NCI-H1092 (cell line): ENCODE measurements around the gene ARVCF.

ENCODE experiments used
- DNase-seq: peaks from one replicate; lab custom pipeline; 2025; lab: John Stamatoyannopoulos, UW

The ARVCF gene

GRCh38 chr22:19986410-19987341 lies 29.9 kb downstream of the ARVCF start:
- DNase-seq = peak; percentile 69

GRCh38 chr22:19986011-19986409 lies 30.6 kb downstream of the ARVCF start:
- DNase-seq = no peak

- DNase-seq = no peak
These were observed 31.5 kb downstream of the ARVCF start for GRCh38 chr22:19984851-19985811.

- no peak for DNase-seq
These were observed 32.3 kb downstream of the ARVCF start for GRCh38 chr22:19984201-19984753.

- DNase-seq = no peak
These were observed 32.9 kb downstream of the ARVCF start for GRCh38 chr22:19983741-19984140.

- DNase-seq = no peak
These were observed 33.5 kb downstream of the ARVCF start for GRCh38 chr22:19982991-19983578.

GRCh38 chr22:19981961-19982920 lies 34.4 kb downstream of the ARVCF start:
- DNase-seq = no peak

GRCh38 chr22:19981171-19981960 lies 35.3 kb downstream of the ARVCF start:
- no peak for DNase-seq

- DNase-seq = no peak
These were observed 35.9 kb downstream of the ARVCF start for GRCh38 chr22:19980766-19981165.

GRCh38 chr22:19979712-19980493 lies 36.7 kb downstream of the ARVCF start:
- DNase-seq = no peak

GRCh38 chr22:19978748-19979147 lies 37.9 kb downstream of the ARVCF start:
- DNase-seq = no peak

- no peak for DNase-seq
These were observed 39.1 kb downstream of the ARVCF start for GRCh38 chr22:19977296-19978243.

GRCh38 chr22:19976671-19977070 lies 40.0 kb downstream of the ARVCF start:
- no peak for DNase-seq

GRCh38 chr22:19975707-19976035 lies 41.0 kb downstream of the ARVCF start:
- DNase-seq = no peak

GRCh38 chr22:19974935-19975706 lies 41.5 kb downstream of the ARVCF start:
- no peak for DNase-seq

GRCh38 chr22:19974268-19974861 lies 42.3 kb downstream of the ARVCF start:
- DNase-seq = peak; percentile 83
